Measurements from ENCODE around the gene DKKL1. TPM values are rescaled to one million over a fixed set of nuclear protein-coding genes. Genes with fewer than 3 reads are reported as not detected.

DKKL1 gene
- total and polyA plus RNA-seq, 4 donors, result 0.58 to 0.95 (median 0.88) TPM

DNA sequence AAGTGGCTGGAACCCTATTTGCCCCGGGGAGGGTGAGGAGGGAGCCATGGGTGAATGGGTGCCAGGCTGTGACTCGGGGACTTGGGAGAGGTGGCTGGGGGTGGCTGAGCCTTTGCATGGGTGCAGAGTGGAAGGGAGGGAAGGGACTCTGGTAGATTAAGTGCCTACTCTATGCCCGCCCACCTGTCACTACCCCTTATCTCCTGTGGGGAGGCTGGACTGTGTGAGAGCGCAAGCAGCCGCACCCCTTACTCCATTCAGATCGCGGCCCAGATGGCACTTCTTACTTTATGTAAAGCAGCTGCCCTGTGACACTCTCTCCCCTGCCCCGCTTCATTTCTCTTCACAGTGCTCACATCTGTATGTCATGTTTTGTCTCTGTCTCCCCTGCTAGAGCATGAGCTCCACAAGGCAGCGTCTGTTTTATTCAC, 27.3 kb downstream of the DKKL1 start:
- Histone ChIP-seq H3K9ac (ENCODE audit: insufficient read depth in 1 of 2, low read length in 2 of 2) (no peak overlapping the region), H3K4me1 (ENCODE audit: control insufficient read depth in 5 of 5, insufficient read depth in 5 of 5, low read length in 5 of 5) (no peaks in the 10 kb centered on the region), H3K27ac (ENCODE audit: low read depth in 1 of 2, low read length in 1 of 2) (no peak overlapping the region), H3K9me3 (ENCODE audit: control insufficient read depth in 4 of 4, insufficient read depth in 3 of 4, low read length in 3 of 4) (peaks cover 0 to 2% (median 0%) of the 10 kb centered on the region in 4 donors), H3K36me3 (ENCODE audit: control insufficient read depth in 4 of 4, insufficient read depth in 4 of 4, low read length in 4 of 4) (no peaks in the 10 kb centered on the region), H3K27me3 (ENCODE audit: control insufficient read depth in 3 of 3, insufficient read depth in 3 of 3, low read length in 2 of 3) (peaks cover 0 to 11% (median 5%) of the 10 kb centered on the region in 3 donors), H3K4me3 (no peak overlapping the region)
- TF ChIP-seq, protein P1, sequence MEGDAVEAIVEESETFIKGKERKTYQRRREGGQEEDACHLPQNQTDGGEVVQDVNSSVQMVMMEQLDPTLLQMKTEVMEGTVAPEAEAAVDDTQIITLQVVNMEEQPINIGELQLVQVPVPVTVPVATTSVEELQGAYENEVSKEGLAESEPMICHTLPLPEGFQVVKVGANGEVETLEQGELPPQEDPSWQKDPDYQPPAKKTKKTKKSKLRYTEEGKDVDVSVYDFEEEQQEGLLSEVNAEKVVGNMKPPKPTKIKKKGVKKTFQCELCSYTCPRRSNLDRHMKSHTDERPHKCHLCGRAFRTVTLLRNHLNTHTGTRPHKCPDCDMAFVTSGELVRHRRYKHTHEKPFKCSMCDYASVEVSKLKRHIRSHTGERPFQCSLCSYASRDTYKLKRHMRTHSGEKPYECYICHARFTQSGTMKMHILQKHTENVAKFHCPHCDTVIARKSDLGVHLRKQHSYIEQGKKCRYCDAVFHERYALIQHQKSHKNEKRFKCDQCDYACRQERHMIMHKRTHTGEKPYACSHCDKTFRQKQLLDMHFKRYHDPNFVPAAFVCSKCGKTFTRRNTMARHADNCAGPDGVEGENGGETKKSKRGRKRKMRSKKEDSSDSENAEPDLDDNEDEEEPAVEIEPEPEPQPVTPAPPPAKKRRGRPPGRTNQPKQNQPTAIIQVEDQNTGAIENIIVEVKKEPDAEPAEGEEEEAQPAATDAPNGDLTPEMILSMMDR (IDR thresholded peaks at IDR 0.05; ENCODE audit: control extremely low read depth, extremely low read depth), result no peak
- no peak for DNase-seq
- 58 to 69% methylated on average over 9 of the region's 9 CpGs for WGBS, 2 donors
- ATAC-seq (ENCODE audit: insufficient read depth, low FRiP score), result no peak

DNA sequence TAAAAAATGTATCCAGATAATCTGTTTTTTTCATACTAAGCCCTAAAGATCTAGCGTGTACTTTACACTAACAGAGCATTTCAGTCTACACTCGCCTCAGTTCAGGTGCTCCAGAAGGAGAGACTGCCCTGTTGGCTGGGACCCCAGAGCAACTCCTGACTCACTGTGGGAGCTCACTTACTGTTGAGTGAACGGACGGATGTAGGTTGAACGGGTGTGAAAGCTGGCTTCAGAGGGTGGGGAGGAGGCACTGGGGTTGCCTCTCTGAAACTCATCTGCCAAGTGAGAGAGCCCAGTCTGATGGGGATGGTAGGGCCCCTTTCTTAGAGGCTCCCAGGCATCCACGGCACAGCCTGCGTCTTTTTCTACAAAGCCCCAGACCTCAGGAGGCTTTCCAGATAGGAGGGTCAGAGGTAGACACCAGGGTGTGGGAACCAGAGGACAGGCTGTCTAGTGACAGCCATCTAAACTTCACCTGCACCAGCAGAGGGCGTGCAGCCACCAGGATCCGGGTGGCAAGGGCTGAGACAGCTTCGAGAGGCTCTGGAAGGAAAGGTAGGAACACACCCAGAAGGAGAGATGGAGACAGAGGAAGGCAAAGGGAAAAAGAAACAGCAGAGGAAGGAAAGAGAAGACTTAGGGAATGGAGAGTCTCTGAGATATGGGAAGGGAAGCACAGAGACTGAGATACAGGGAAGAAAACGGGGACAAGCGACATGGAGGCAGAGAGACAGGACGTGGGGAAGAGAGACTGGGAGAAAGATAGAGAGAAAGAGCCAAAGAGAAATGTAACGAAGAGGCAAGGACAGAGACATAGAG, 28.1 kb downstream of the DKKL1 start:
- peaks cover 0 to 11% (median 5%) of the 10 kb centered on the region in 3 donors for H3K27me3 ChIP-seq (ENCODE audit: control insufficient read depth in 3 of 3, insufficient read depth in 3 of 3, low read length in 2 of 3)
- 26 to 29% methylated on average over 14 of the region's 14 CpGs for WGBS, 2 donors
- H3K9me3 ChIP-seq (ENCODE audit: control insufficient read depth in 4 of 4, insufficient read depth in 3 of 4, low read length in 3 of 4), result peaks cover 0 to 2% (median 0%) of the 10 kb centered on the region in 4 donors
- TF ChIP-seq, protein P1 (IDR thresholded peaks at IDR 0.05; ENCODE audit: control extremely low read depth, extremely low read depth), result peak; percentile 90
- H3K9ac ChIP-seq (ENCODE audit: insufficient read depth in 1 of 2, low read length in 2 of 2), result no peak overlapping the region
- no peaks in the 10 kb centered on the region for H3K4me1 ChIP-seq (ENCODE audit: control insufficient read depth in 5 of 5, insufficient read depth in 5 of 5, low read length in 5 of 5)
- ATAC-seq (ENCODE audit: insufficient read depth, low FRiP score) (peak; percentile 55), DNase-seq (peak; percentile 74 to 79 (median 77))
- H3K4me3 ChIP-seq, result no peak overlapping the region
- H3K27ac ChIP-seq (ENCODE audit: low read depth in 1 of 2, low read length in 1 of 2), result no peak overlapping the region
- H3K36me3 ChIP-seq (ENCODE audit: control insufficient read depth in 4 of 4, insufficient read depth in 4 of 4, low read length in 4 of 4), result no peaks in the 10 kb centered on the region

DNA sequence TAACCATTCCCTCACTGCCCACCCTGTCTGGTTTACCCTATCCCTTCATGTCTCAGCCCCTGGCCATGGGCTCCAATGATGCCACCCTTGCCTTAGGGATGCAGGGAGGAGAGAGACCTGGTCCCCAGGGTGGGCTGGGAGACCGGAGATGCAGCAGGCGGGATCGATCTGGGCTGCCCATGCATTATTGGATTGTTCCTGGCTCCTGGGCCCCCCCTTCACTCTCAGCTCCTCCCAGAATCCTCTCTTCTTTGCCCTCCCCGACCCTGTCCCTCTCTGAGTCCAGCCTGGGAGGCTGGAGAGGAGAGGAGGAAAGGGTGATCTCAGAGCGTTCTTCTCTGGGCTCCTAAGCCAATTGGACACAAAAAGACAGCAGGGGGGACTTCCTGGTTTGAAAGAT, 30.2 kb downstream of the DKKL1 start:
- ATAC-seq (ENCODE audit: insufficient read depth, low FRiP score) (no peak), DNase-seq (no peak)
- Histone ChIP-seq H3K4me3 (no peak overlapping the region), H3K36me3 (ENCODE audit: control insufficient read depth in 4 of 4, insufficient read depth in 4 of 4, low read length in 4 of 4) (no peaks in the 10 kb centered on the region), H3K27me3 (ENCODE audit: control insufficient read depth in 3 of 3, insufficient read depth in 3 of 3, low read length in 2 of 3) (peaks cover 0 to 11% (median 5%) of the 10 kb centered on the region in 3 donors), H3K27ac (ENCODE audit: low read depth in 1 of 2, low read length in 1 of 2) (no peak overlapping the region), H3K9ac (ENCODE audit: insufficient read depth in 1 of 2, low read length in 2 of 2) (no peak overlapping the region), H3K9me3 (ENCODE audit: control insufficient read depth in 4 of 4, insufficient read depth in 3 of 4, low read length in 3 of 4) (peaks cover 0 to 2% (median 0%) of the 10 kb centered on the region in 4 donors), H3K4me1 (ENCODE audit: control insufficient read depth in 5 of 5, insufficient read depth in 5 of 5, low read length in 5 of 5) (no peaks in the 10 kb centered on the region)
- 63 to 66% methylated on average over 5 of the region's 5 CpGs for WGBS, 2 donors
- TF ChIP-seq, protein P1 (IDR thresholded peaks at IDR 0.05; ENCODE audit: control extremely low read depth, extremely low read depth), result no peak

Data from lung (tissue), 12 donors.